Epithelial cell of esophagus (primary cell): ENCODE data around the gene ANKRD39.
"Not testable (repeated sequence)": the region's sequence is repeated elsewhere in the genome, so short reads cannot be mapped to it uniquely, and the experiment has no call there.

Experiments used
- DNase-seq: peaks from one replicate; pipeline ENCODE4 v3.0.0; 2010; ENCODE audit warnings: low read depth
- H3K4me3 ChIP-seq: 2 replicates; pipeline ENCODE4 v1.5.1; 2011; ENCODE audit warnings: mild to moderate bottlenecking, low read length, control low read depth
- CTCF ChIP-seq: IDR thresholded peaks from 2 replicates; pipeline ENCODE4 v1.5.1; 2011; ENCODE audit warnings: low read depth, mild to moderate bottlenecking, low read length, control low read depth, inconsistent platforms; ENCODE audit not compliant: insufficient read depth; ENCODE audit errors: missing control alignments

The ANKRD39 gene

GRCh38 chr2:96808176-96808837 lies 49.5 kb downstream of the ANKRD39 start:
- no peak for TF ChIP-seq CTCF
- no peak overlapping the region for H3K4me3 ChIP-seq
- no peak for DNase-seq

- H3K4me3 ChIP-seq = no peak overlapping the region
- DNase-seq = no peak
- TF ChIP-seq CTCF = no peak
Measured at GRCh38 chr2:96807127-96807471, 50.7 kb downstream of the ANKRD39 start.

GRCh38 chr2:96806468-96807126 lies 51.2 kb downstream of the ANKRD39 start:
- TF ChIP-seq CTCF = no peak
- no peak for DNase-seq
- no peak overlapping the region for H3K4me3 ChIP-seq

- DNase-seq, H3K4me3 ChIP-seq: not testable (repeated sequence)
Measured at GRCh38 chr2:96805946-96806345, 51.9 kb downstream of the ANKRD39 start.

GRCh38 chr2:96804986-96805385 lies 52.8 kb downstream of the ANKRD39 start:
- DNase-seq = no peak
- no peak overlapping the region for H3K4me3 ChIP-seq
- no peak for TF ChIP-seq CTCF

- no peak for DNase-seq
- no peak for TF ChIP-seq CTCF
- no peak overlapping the region for H3K4me3 ChIP-seq
Measured at GRCh38 chr2:96802721-96803120, 55.1 kb downstream of the ANKRD39 start.

GRCh38 chr2:96801786-96802595 lies 55.8 kb downstream of the ANKRD39 start:
- no peak overlapping the region for H3K4me3 ChIP-seq
- no peak for DNase-seq
- no peak for TF ChIP-seq CTCF
